Measurements from ENCODE around the gene FANCG. TPM values are rescaled to one million over a fixed set of nuclear protein-coding genes. Genes with fewer than 3 reads are reported as not detected.
A peak's percentile ranks its signal among the peaks of the same experiment; 100 is the strongest.

The FANCG gene
- total RNA-seq, 1 donor from 2014 or later = 5.6 TPM

- no peak for TF ChIP-seq CTCF (IDR thresholded peaks at IDR 0.05; ENCODE audit: borderline replicate concordance)
- Histone ChIP-seq H3K27ac (replicated peaks) (no peak overlapping the region), H3K27me3 (ENCODE audit: low read depth) (no peaks in the 10 kb centered on the region), H3K4me3 (no peak overlapping the region), H3K4me1 (peaks cover 21% of the 10 kb centered on the region), H3K36me3 (peaks cover 23% of the 10 kb centered on the region), H3K9me3 (replicated peaks) (no peaks in the 10 kb centered on the region)
- no peak for DNase-seq
- intact Hi-C loops (cut with micrococcal nuclease) = loop anchor here (10.0 kb wide), 1 partner anchor 55 kb away; no protein-coding TSS in a partner anchor
These were observed 49.9 kb downstream of the FANCG start for GRCh38 chr9:35029852-35030251.

- no peak for TF ChIP-seq CTCF (IDR thresholded peaks at IDR 0.05; ENCODE audit: borderline replicate concordance)
- no peaks in the 10 kb centered on the region for H3K27me3 ChIP-seq (ENCODE audit: low read depth)
- peaks cover 21% of the 10 kb centered on the region for H3K4me1 ChIP-seq
- no peak overlapping the region for H3K27ac ChIP-seq (replicated peaks)
- H3K9me3 ChIP-seq (replicated peaks) = no peaks in the 10 kb centered on the region
- H3K4me3 ChIP-seq = no peak overlapping the region
- intact Hi-C loops (cut with micrococcal nuclease) = no loop called here
- peaks cover 20% of the 10 kb centered on the region for H3K36me3 ChIP-seq
- DNase-seq = no peak
These were observed 50.5 kb downstream of the FANCG start for GRCh38 chr9:35029241-35029640.

- peaks cover 21% of the 10 kb centered on the region for H3K4me1 ChIP-seq
- no peak overlapping the region for H3K4me3 ChIP-seq
- no peaks in the 10 kb centered on the region for H3K27me3 ChIP-seq (ENCODE audit: low read depth)
- intact Hi-C loops (cut with micrococcal nuclease) = no loop called here
- H3K27ac ChIP-seq (replicated peaks) = no peak overlapping the region
- no peak for TF ChIP-seq CTCF (IDR thresholded peaks at IDR 0.05; ENCODE audit: borderline replicate concordance)
- H3K9me3 ChIP-seq (replicated peaks) = no peaks in the 10 kb centered on the region
- peaks cover 23% of the 10 kb centered on the region for H3K36me3 ChIP-seq
- no peak for DNase-seq
These were observed 51.4 kb downstream of the FANCG start for GRCh38 chr9:35028341-35028740.

- no peak for DNase-seq
- Histone ChIP-seq H3K27ac (replicated peaks) (no peak overlapping the region), H3K4me3 (no peak overlapping the region), H3K9me3 (replicated peaks) (no peaks in the 10 kb centered on the region), H3K27me3 (ENCODE audit: low read depth) (no peaks in the 10 kb centered on the region), H3K36me3 (peaks cover 18% of the 10 kb centered on the region), H3K4me1 (peaks cover 21% of the 10 kb centered on the region)
- TF ChIP-seq CTCF (IDR thresholded peaks at IDR 0.05; ENCODE audit: borderline replicate concordance) = no peak
- intact Hi-C loops (cut with micrococcal nuclease) = no loop called here
These were observed 51.9 kb downstream of the FANCG start for GRCh38 chr9:35027860-35028259.

GRCh38 chr9:35027374-35027773, 52.4 kb downstream of the FANCG start:
- Histone ChIP-seq H3K36me3 (peaks cover 15% of the 10 kb centered on the region), H3K27me3 (ENCODE audit: low read depth) (no peaks in the 10 kb centered on the region), H3K4me1 (peaks cover 21% of the 10 kb centered on the region), H3K27ac (replicated peaks) (no peak overlapping the region), H3K9me3 (replicated peaks) (no peaks in the 10 kb centered on the region), H3K4me3 (no peak overlapping the region)
- no peak for DNase-seq
- no peak for TF ChIP-seq CTCF (IDR thresholded peaks at IDR 0.05; ENCODE audit: borderline replicate concordance)
- intact Hi-C loops (cut with micrococcal nuclease) = no loop called here

GRCh38 chr9:35026671-35027070, 53.1 kb downstream of the FANCG start:
- no peaks in the 10 kb centered on the region for H3K27me3 ChIP-seq (ENCODE audit: low read depth)
- peaks cover 21% of the 10 kb centered on the region for H3K4me1 ChIP-seq
- peak overlapping the region; percentile 43 for H3K27ac ChIP-seq (replicated peaks)
- intact Hi-C loops (cut with micrococcal nuclease) = no loop called here
- no peak overlapping the region for H3K4me3 ChIP-seq
- peaks cover 19% of the 10 kb centered on the region for H3K36me3 ChIP-seq
- DNase-seq = no peak
- H3K9me3 ChIP-seq (replicated peaks) = no peaks in the 10 kb centered on the region
- TF ChIP-seq CTCF (IDR thresholded peaks at IDR 0.05; ENCODE audit: borderline replicate concordance) = no peak

All from left ventricle myocardium inferior (tissue), 1 donor.